HG03378 (cell line): Measurements from ENCODE around the gene VDAC2.
"Not testable (repeated sequence)": the region's sequence is repeated elsewhere in the genome, so short reads cannot be mapped to it uniquely, and the experiment has no call there.

Experiments
- ATAC-seq: cut with Tn5 transposase; IDR thresholded peaks from one replicate; pipeline ENCODE4 v1.9.1; 2021; ENCODE audit warnings: mild to moderate bottlenecking, moderate library complexity; ENCODE audit not compliant: unreplicated experiment

The VDAC2 gene

GRCh38 chr10:75210282-75211006, at the start of gene VDAC2:
VDAC2 (plus strand) TSS chr10:75210796; CDS start chr10:75211159, 363 bp downstream.
- peak; percentile 73 for ATAC-seq

- peak; percentile 90 for ATAC-seq
Measured at GRCh38 chr10:75165684-75166622, 44.6 kb upstream of the VDAC2 start.

DNA sequence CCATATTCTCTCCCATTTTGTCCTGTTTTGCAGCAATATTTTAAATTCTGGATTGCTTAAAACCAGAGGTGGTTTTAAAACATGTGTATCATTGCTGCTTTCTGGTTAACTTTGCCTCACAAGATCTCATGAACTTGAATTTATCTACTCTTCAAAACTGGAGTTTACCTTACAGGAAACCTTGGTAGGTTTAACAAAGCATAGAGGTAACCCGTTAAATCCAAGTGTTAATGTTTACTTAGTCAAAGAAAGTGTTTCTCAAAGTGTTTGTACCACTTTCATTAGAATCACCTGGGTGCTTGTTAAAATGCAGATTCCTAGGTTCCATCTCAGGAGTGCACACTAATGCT, 44.0 kb upstream of the VDAC2 start:
- ATAC-seq: peak; percentile 22

GRCh38 chr10:75168275-75168674, 42.3 kb upstream of the VDAC2 start:
- ATAC-seq: no peak

DNA sequence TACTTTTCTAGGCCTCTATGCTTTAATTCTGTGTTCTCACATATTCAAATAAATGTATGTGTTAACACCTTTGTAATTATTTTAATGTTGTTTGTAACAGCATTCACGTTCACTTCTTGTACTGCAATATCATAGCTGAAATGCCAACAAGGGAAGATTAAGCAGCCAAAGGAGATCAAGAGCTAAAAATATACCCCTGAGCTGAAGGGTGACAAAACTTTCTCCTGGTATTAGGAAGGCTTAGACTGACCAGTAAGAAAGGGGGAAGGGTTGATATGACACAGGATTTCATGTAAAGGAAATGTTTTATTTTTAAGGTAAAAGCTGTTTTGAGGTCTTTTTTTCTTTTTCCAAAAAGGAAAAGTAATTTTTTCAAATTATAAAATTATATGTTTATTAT, 40.4 kb upstream of the VDAC2 start:
- no peak for ATAC-seq

DNA sequence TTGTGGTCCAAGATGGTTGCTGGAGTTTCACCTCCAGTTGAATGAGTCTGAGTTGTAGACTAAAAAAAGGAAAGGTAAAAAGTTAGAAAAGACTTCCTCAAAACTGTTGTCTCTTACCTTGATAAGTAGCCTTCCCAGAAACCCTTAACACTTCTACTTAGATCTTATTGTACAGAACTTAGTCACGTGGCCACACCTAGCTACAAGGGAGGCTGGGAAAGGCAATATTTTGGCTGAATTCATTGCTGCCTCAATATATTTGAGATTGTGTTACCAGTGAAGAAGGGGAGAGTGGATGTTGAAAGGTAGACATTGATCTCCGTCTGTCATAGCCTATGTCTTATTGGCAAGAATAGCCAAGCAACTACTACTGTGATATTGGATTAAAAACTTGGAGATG, 35.5 kb upstream of the VDAC2 start:
- ATAC-seq: no peak

GRCh38 chr10:75176046-75176445, 34.5 kb upstream of the VDAC2 start:
- ATAC-seq: no peak

DNA sequence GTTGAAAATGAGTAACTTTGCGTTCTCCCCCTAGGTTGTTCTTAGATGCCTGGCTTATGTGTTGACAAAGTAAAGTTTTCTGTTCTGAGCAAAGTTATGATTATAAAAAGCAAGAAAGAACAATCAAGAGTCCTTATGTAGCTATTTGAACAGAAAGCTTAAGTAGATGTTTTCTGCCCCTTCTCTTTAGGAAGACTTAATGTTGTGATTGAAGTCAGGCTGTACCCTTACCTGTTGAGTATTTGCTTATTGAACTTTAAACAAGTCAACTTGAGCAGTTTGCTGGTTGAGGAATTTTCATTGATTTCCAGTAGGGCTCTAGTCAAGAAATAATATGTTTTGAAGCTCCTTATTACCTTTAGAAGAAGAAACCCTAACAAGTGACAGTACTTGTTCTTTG, 33.9 kb upstream of the VDAC2 start:
- no peak for ATAC-seq

GRCh38 chr10:75179657-75180177, 30.9 kb upstream of the VDAC2 start:
- ATAC-seq: no peak

- ATAC-seq: no peak
Measured at GRCh38 chr10:75180592-75180991, 30.0 kb upstream of the VDAC2 start.

DNA sequence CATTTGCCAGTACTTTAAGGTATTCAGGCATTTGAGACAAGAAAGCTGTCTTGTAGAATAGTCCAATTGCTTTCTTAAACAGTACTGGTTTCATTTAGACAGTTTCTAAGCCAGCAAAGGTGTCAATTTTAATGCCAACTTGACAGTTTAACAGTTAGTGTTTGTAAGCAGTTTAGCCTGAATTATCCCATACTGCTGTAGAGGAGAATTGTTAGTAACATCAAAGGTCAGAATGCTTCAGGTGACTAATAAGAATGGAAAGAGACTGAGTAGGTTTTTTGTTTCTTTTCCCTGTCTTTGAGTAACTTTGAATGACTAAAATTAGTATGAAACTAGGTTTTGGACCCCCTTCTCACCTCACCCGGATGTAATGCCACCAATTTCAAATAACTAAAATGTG, 29.5 kb upstream of the VDAC2 start:
- ATAC-seq: no peak

- ATAC-seq: no peak
Measured at GRCh38 chr10:75186310-75186709, 24.3 kb upstream of the VDAC2 start.

- ATAC-seq: no peak
Measured at GRCh38 chr10:75187961-75188426, 22.6 kb upstream of the VDAC2 start.

DNA sequence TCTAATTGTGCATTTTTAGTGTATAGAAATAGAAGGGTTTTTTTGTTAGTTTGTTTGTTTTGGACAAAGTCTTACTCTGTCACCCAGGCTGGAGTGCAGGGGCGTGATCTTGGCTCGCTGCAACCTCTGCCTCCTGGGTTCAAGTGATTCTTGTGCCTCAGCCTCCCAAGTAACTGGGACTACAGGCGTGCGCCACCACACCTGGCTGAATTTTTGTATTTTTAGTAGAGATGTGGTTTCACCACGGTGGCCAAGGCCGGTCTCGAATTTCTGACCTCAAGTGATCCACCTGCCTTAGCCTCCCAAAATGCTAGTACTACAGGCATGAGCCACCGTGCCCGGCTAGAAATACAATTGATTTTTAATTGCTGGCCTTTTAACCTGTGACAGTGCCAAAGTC, 22.1 kb upstream of the VDAC2 start:
- not testable (repeated sequence) for ATAC-seq

DNA sequence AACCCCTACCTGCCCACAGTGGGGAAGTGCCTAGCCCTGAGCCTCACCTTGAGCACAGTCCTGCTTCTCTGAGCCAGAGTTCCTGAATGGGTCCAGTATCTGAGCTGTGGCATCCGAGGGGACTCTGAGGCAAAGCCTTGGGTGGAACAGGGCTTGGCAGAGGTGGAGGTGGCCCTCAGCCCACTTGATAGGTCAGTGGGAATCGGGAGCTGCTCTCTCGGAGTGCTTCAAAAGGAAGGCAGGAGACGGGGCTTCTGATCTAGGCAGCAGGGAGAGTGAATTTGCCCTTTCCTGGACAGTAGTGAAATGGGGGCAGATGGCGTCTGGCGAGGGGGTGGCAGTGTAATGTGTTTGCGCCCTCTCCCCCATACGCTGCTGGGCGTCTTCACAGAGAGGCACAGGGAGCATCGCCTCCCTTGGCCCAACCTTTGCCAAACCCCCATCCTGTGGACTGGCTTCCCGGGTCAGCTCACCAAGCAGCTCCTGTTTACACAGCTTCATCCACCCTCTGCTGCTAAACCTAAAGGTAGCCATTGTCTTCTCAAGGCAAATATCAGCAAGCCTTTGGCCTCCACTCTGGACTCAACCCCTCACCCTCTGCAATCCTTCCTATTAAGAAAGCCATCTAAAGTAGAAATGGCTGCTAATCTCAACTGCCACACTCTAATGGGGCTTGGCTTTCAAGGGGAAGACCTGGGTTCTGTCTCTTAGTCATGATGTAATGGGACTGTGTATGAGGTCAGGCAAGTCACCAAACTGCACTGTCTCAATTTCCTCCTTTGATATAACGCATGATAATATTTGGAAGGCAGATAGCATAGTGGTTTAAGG, 21.1 kb upstream of the VDAC2 start:
- ATAC-seq: no peak

GRCh38 chr10:75191821-75192568, 18.6 kb upstream of the VDAC2 start:
- no peak for ATAC-seq

- ATAC-seq: not testable (repeated sequence)
Measured at GRCh38 chr10:75194625-75195024, 16.0 kb upstream of the VDAC2 start.

DNA sequence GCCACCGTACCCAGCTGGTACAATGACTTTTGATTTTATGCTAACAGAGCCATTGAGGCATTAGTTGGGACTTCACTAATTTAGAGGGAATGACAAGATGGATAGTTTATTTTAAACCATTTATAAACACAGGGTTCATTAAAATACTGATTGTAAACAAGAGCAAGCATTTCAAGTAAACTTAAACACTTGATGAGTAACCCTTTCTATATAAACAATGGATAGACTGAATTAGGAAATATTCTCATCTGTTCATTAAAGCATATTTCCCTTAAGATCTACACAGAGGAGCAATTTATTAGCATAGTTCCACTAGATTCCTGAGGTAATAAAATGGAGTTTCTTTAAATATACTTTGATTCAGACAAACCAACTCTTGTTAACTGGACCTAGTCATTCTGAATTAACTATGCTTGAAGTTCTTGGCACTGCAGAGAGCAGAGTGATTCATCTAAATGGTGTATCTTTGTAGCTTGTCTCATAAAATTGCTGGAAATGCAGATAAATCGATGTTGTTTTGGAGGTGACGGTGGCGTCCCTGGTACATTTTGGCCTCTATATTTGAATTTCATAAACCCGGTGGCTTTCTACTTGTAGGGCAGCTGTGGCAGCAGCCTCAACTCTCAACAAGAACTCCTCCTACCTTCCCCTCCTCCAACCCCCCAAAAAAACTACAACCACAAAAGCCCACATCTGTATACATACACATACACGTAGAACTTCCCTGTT, 15.4 kb upstream of the VDAC2 start:
- no peak for ATAC-seq

GRCh38 chr10:75197066-75197465, 13.5 kb upstream of the VDAC2 start:
- no peak for ATAC-seq
